Fibroblast of lung (primary cell): ENCODE measurements around the gene NHS. TPM values are rescaled to one million over a fixed set of nuclear protein-coding genes. Genes with fewer than 3 reads are reported as not detected.

ENCODE experiments used
- DNase-seq, 2 donors: peaks; one replicate each; pipeline versions ENCODE4 v3.0.0 to v3.0.0-alpha.2; 2010; ENCODE audit warnings: low read depth in 2 of 2
- H2AFZ ChIP-seq: 2 replicates; pipeline ENCODE4 v1.5.1; 2012; ENCODE audit warnings: low read length, control low read depth, inconsistent platforms
- H3K27ac ChIP-seq: 2 replicates; pipeline ENCODE4 v1.5.1; 2011; ENCODE audit warnings: low read length, control low read depth; ENCODE audit not compliant: insufficient read depth
- H3K27me3 ChIP-seq: 2 replicates; pipeline ENCODE4 v1.5.1; 2011; ENCODE audit warnings: mild to moderate bottlenecking, low read length; ENCODE audit not compliant: control insufficient read depth, insufficient read depth
- H3K36me3 ChIP-seq: 2 replicates; pipeline ENCODE4 v1.5.1; 2011; ENCODE audit warnings: low read length; ENCODE audit not compliant: control insufficient read depth, insufficient read depth
- H3K4me1 ChIP-seq: 2 replicates; pipeline ENCODE4 v1.5.1; 2011; ENCODE audit warnings: low read length; ENCODE audit not compliant: control insufficient read depth, insufficient read depth; ENCODE audit errors: extremely low read depth
- H3K4me2 ChIP-seq: 2 replicates; pipeline ENCODE4 v1.5.1; 2011; ENCODE audit warnings: low read length, control low read depth; ENCODE audit not compliant: insufficient read depth; ENCODE audit errors: extremely low read depth
- H3K4me3 ChIP-seq, 4 experiments: fragments of 200-600 bp in 1 of 4; sonication (generic) in 1 of 4; replicated peaks in 1 of 4; 2 replicates each; pipeline ENCODE4 v1.5.1; 2011 to 2016; ENCODE audit warnings: low read length in 4 of 4, low read depth in 3 of 4, mild to moderate bottlenecking in 3 of 4, control low read depth in 2 of 4, inconsistent platforms in 1 of 4, mixed read lengths in 1 of 4; ENCODE audit not compliant: insufficient read depth in 1 of 4; ENCODE audit errors: control extremely low read depth in 1 of 4
- H3K79me2 ChIP-seq: 2 replicates; pipeline ENCODE4 v1.5.1; 2012; ENCODE audit warnings: mild to moderate bottlenecking, low read length, inconsistent platforms; ENCODE audit not compliant: control insufficient read depth, insufficient read depth
- H3K9ac ChIP-seq: 2 replicates; pipeline ENCODE4 v1.5.1; 2011; ENCODE audit warnings: mild to moderate bottlenecking, low read length, control low read depth; ENCODE audit not compliant: insufficient read depth
- H3K9me3 ChIP-seq: 2 replicates; pipeline ENCODE4 v1.5.1; 2012; ENCODE audit warnings: low read depth, low read length; ENCODE audit not compliant: control insufficient read depth, insufficient read depth
- H4K20me1 ChIP-seq: 2 replicates; pipeline ENCODE4 v1.5.1; 2011; ENCODE audit warnings: low read length; ENCODE audit not compliant: control insufficient read depth, insufficient read depth; ENCODE audit errors: extremely low read depth
- EZH2 ChIP-seq: IDR thresholded peaks from 2 replicates; pipeline ENCODE4 v1.5.1; 2012; ENCODE audit warnings: low read length, control low read depth, mild to moderate bottlenecking; ENCODE audit errors: missing control alignments
- polyA plus RNA-seq, 2 donors: library from polyadenylated mRNA; depleted of rRNA in 1 of 2; stranded (reverse) in 1 of 2; unstranded in 1 of 2; fragments of >200 nt; gene quantifications; 2 replicates each; pipeline ENCODE4 v1.2.1, GENCODE V29; 2011 to 2012; ENCODE audit warnings: missing spikeins in 1 of 2
- total RNA-seq: library from RNA; depleted of rRNA; stranded (reverse); fragments of >200 nt; gene quantifications from 2 replicates; pipeline ENCODE4 v1.2.1, GENCODE V29; 2014
- TF ChIP-seq, protein P1 (sequence below), 2 donors: IDR thresholded peaks in 1 of 2; conservative IDR thresholded peaks in 1 of 2; 1 replicate in 1 of 2; 2 replicates in 1 of 2; pipeline ENCODE4 v1.5.1; 2011 to 2012; ENCODE audit warnings: low read length in 2 of 2, control low read depth in 1 of 2, inconsistent platforms in 1 of 2, low read depth in 1 of 2, mild to moderate bottlenecking in 1 of 2

The NHS gene
- total and polyA plus RNA-seq, 2 donors (not counting 1 experiment from before 2014, with no cell fraction given) = 1.4 to 3.8 TPM

GRCh38 chrX:17617806-17618205 lies 242.8 kb downstream of the NHS start:
- TF ChIP-seq, protein P1, sequence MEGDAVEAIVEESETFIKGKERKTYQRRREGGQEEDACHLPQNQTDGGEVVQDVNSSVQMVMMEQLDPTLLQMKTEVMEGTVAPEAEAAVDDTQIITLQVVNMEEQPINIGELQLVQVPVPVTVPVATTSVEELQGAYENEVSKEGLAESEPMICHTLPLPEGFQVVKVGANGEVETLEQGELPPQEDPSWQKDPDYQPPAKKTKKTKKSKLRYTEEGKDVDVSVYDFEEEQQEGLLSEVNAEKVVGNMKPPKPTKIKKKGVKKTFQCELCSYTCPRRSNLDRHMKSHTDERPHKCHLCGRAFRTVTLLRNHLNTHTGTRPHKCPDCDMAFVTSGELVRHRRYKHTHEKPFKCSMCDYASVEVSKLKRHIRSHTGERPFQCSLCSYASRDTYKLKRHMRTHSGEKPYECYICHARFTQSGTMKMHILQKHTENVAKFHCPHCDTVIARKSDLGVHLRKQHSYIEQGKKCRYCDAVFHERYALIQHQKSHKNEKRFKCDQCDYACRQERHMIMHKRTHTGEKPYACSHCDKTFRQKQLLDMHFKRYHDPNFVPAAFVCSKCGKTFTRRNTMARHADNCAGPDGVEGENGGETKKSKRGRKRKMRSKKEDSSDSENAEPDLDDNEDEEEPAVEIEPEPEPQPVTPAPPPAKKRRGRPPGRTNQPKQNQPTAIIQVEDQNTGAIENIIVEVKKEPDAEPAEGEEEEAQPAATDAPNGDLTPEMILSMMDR (conservative IDR thresholded peaks at IDR 0.05 in 1 of 2, IDR thresholded peaks at IDR 0.05 in 1 of 2; ENCODE audit: low read depth in 1 of 2, low read length in 2 of 2) = no peak
- no peak for TF ChIP-seq EZH2
- Histone ChIP-seq H3K27ac (no peak overlapping the region), H3K9ac (no peak overlapping the region), H3K4me3 (no peak overlapping the region), H3K4me1 (no peaks in the 10 kb centered on the region), H3K9me3 (no peaks in the 10 kb centered on the region), H3K27me3 (no peaks in the 10 kb centered on the region), H3K79me2 (no peaks in the 10 kb centered on the region), H3K36me3 (no peaks in the 10 kb centered on the region), H2AFZ (no peak overlapping the region), H4K20me1 (no peaks in the 10 kb centered on the region), H3K4me2 (no peak overlapping the region)
- peak; percentile 23 to 66 for DNase-seq

DNA sequence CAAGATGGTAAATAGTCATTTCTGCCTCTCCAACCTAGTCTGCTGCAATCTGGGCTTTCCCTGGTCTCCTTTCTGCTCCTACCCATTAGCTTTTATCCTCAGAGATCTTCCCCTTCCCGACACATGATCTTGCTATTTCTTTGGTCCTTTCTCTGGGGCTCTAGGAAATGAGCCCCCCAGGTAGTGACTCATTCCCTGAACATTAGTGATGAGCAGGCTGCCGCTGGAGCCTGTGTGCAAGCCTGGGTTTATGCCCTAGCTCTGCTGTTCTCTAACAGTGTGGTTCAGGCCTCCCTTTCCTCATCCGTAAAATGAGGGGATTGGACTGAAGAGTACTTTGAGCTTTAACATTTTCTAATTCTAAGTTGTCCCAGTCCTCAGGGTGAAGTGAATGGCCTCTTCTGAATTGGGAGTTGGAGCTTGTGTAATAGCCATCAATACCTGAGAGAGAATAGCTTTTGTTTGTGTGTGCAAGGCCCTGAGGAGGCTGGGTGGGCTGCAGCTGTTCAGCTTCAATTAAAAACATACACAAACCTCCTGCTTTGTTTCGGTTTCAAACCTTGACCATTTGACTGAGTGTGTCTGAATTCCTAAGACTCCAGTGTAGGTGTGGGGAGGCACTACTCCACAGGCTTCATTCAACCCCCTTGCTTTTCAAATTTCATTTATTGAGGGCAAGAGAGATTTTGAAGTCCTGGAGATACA lies 246.7 kb downstream of the NHS start:
- no peak overlapping the region for H3K4me3 ChIP-seq
- DNase-seq = peak in 1 of 2 donors; percentile 40
- no peak for TF ChIP-seq EZH2
- TF ChIP-seq, protein P1 (conservative IDR thresholded peaks at IDR 0.05 in 1 of 2, IDR thresholded peaks at IDR 0.05 in 1 of 2; ENCODE audit: low read depth in 1 of 2, low read length in 2 of 2) = no peak
- no peak overlapping the region for H3K4me2 ChIP-seq
- no peaks in the 10 kb centered on the region for H3K36me3 ChIP-seq
- no peak overlapping the region for H3K9ac ChIP-seq
- no peaks in the 10 kb centered on the region for H4K20me1 ChIP-seq
- H3K27me3 ChIP-seq = no peaks in the 10 kb centered on the region
- H3K79me2 ChIP-seq = no peaks in the 10 kb centered on the region
- H2AFZ ChIP-seq = no peak overlapping the region
- no peak overlapping the region for H3K27ac ChIP-seq
- H3K4me1 ChIP-seq = no peaks in the 10 kb centered on the region
- H3K9me3 ChIP-seq = no peaks in the 10 kb centered on the region

- DNase-seq = no peak
- Histone ChIP-seq H3K9me3 (no peaks in the 10 kb centered on the region), H3K4me2 (no peak overlapping the region), H3K27me3 (no peaks in the 10 kb centered on the region), H3K36me3 (no peaks in the 10 kb centered on the region), H2AFZ (no peak overlapping the region), H3K27ac (no peak overlapping the region), H3K9ac (no peak overlapping the region), H3K4me1 (no peaks in the 10 kb centered on the region), H4K20me1 (no peaks in the 10 kb centered on the region), H3K4me3 (no peak overlapping the region), H3K79me2 (no peaks in the 10 kb centered on the region)
- TF ChIP-seq, protein P1 (conservative IDR thresholded peaks at IDR 0.05 in 1 of 2, IDR thresholded peaks at IDR 0.05 in 1 of 2; ENCODE audit: low read depth in 1 of 2, low read length in 2 of 2) = no peak
- no peak for TF ChIP-seq EZH2
These were observed 247.3 kb downstream of the NHS start for GRCh38 chrX:17622331-17622730.
